K562 (cell line): Measurements from ENCODE around the gene TBP. TPM values are rescaled to one million over a fixed set of nuclear protein-coding genes. Genes with fewer than 3 reads are reported as not detected.

Experiments used
- BRF1 ChIP-seq: IDR thresholded peaks from 3 replicates; pipeline ENCODE4 v1.6.1; 2011; ENCODE audit warnings: borderline replicate concordance, mild to moderate bottlenecking; ENCODE audit not compliant: insufficient read length; ENCODE audit errors: extremely low read depth
- CAMTA2 ChIP-seq: fragments of 250-450 bp; sonication (Bioruptor Pico); conservative IDR thresholded peaks from 2 replicates; pipeline ENCODE4 v1.5.1; 2022
- CBX2 ChIP-seq: fragments of 200-600 bp; sonication (generic); IDR thresholded peaks from one replicate; pipeline ENCODE4 v1.6.1; 2012; ENCODE audit warnings: mild to moderate bottlenecking, low read length, inconsistent platforms; ENCODE audit not compliant: insufficient read depth, poor library complexity, severe bottlenecking
- EP400 ChIP-seq: fragments of 450-650 bp; IDR thresholded peaks from 2 replicates; pipeline ENCODE4 v1.6.1; 2017; ENCODE audit warnings: antibody characterized with exemption, mild to moderate bottlenecking, moderate library complexity
- EWSR1 ChIP-seq: fragments of 450-650 bp; IDR thresholded peaks from 2 replicates; pipeline ENCODE4 v1.6.1; 2018; ENCODE audit warnings: borderline replicate concordance, mild to moderate bottlenecking, low read depth, moderate library complexity; ENCODE audit not compliant: partially characterized antibody
- GATAD2A ChIP-seq: fragments of 450-650 bp; IDR thresholded peaks from 2 replicates; pipeline ENCODE4 v1.6.1; 2017
- HDAC2 ChIP-seq: fragments of 450-650 bp; IDR thresholded peaks from 2 replicates; pipeline ENCODE4 v1.6.1; 2016; ENCODE audit warnings: mild to moderate bottlenecking
- HMGXB4 ChIP-seq: sonication (generic); formaldehyde crosslinking; IDR thresholded peaks from 2 replicates; pipeline ENCODE4 v1.8.1; 2023; ENCODE audit warnings: mild to moderate bottlenecking, missing genetic modification reagents
- ILK ChIP-seq: fragments of 450-650 bp; IDR thresholded peaks from 2 replicates; pipeline ENCODE4 v1.6.1; 2016; ENCODE audit warnings: missing genetic modification characterization, low read depth, mild to moderate bottlenecking, missing compliant biosample characterization, moderate library complexity, borderline replicate concordance
- MECOM ChIP-seq: fragments of 250-450 bp; sonication (Bioruptor Pico); IDR thresholded peaks from 2 replicates; pipeline ENCODE4 v1.8.0; 2022; ENCODE audit warnings: inconsistent platforms
- MEF2D ChIP-seq: conservative IDR thresholded peaks from 2 replicates; pipeline ENCODE4 v1.6.1; 2016; ENCODE audit warnings: low read depth, missing genetic modification characterization, missing compliant biosample characterization
- NFRKB ChIP-seq: fragments of 450-650 bp; IDR thresholded peaks from 2 replicates; pipeline ENCODE4 v1.6.1; 2016; ENCODE audit warnings: low read depth
- NR2F6 ChIP-seq: fragments of 450-650 bp; formaldehyde crosslinking; IDR thresholded peaks from 2 replicates; pipeline ENCODE4 v1.4.0; 2020; ENCODE audit warnings: mild to moderate bottlenecking
- PHB2 ChIP-seq: fragments of 450-650 bp; IDR thresholded peaks from 2 replicates; pipeline ENCODE4 v1.6.1; 2017; ENCODE audit warnings: low read depth
- POLR2A ChIP-seq: fragments of 450-650 bp; conservative IDR thresholded peaks from 2 replicates; pipeline ENCODE4 v1.6.1; 2016
- POLR3G ChIP-seq: IDR thresholded peaks from 2 replicates; pipeline ENCODE4 v1.6.1; 2011; ENCODE audit not compliant: insufficient read length, insufficient replicate concordance; ENCODE audit errors: extremely low read depth
- RCOR1 ChIP-seq, 2 experiments: IDR thresholded peaks; 2 replicates each; pipeline ENCODE4 v1.6.1; 2012; ENCODE audit warnings: low read depth in 2 of 2, low read length in 2 of 2, borderline replicate concordance in 1 of 2, improper control_type of control experiment in 1 of 2
- SMAD4 ChIP-seq: fragments of 250-450 bp; sonication (Bioruptor Pico); conservative IDR thresholded peaks from 2 replicates; pipeline ENCODE4 v1.8.0; 2021; ENCODE audit warnings: inconsistent platforms, mild to moderate bottlenecking, moderate library complexity
- SRSF9 ChIP-seq: fragments of 200-400 bp; formaldehyde crosslinking; IDR thresholded peaks from 2 replicates; pipeline ENCODE4 v1.6.1; 2017; ENCODE audit warnings: low read depth, low read length, borderline replicate concordance
- ZNF146 ChIP-seq: IDR thresholded peaks from one replicate; pipeline ENCODE4 v1.6.1; 2018; ENCODE audit warnings: missing compliant biosample characterization; ENCODE audit not compliant: unreplicated experiment
- ZNF239 ChIP-seq: fragments of 250-450 bp; sonication (Bioruptor Pico); IDR thresholded peaks from 2 replicates; pipeline ENCODE4 v1.4.0; 2020; ENCODE audit warnings: mild to moderate bottlenecking
- ZNF395 ChIP-seq: fragments of 200-800 bp; sonication (Bioruptor generic); IDR thresholded peaks from 2 replicates; pipeline ENCODE4 v1.6.1; 2017; ENCODE audit warnings: missing genetic modification characterization, missing compliant biosample characterization
- ZNF668 ChIP-seq: fragments of 250-450 bp; sonication (Bioruptor Pico); IDR thresholded peaks from 2 replicates; pipeline ENCODE4 v1.8.0; 2022; ENCODE audit warnings: mild to moderate bottlenecking, inconsistent platforms
- polyA plus RNA-seq, 8 experiments: library from polyadenylated mRNA; depleted of rRNA in 4 of 8; stranded (reverse) in 5 of 8; unstranded in 3 of 8; fragments of >200 nt; fragmentation: Nextera tagmentation in 2 of 8; fragmentation: Illumina TruSeq in 1 of 8; extraction: Ambion mirVana in 2 of 8; extraction: Trizol in 1 of 8; gene quantifications; 2 replicates each; pipeline versions ENCODE4 v1.2.1 to v1.2.3, GENCODE V29; 2011 to 2014; ENCODE audit warnings: inconsistent platforms in 1 of 8, missing spikeins in 1 of 8
- total RNA-seq, 7 experiments: library from RNA; depleted of rRNA in 6 of 7; stranded (reverse); fragments of >200 nt in 6 of 7; fragmentation: Illumina TruSeq in 2 of 7; extraction: Trizol in 2 of 7; gene quantifications; 2 replicates each; pipeline versions ENCODE4 v1.2.1 to v1.2.3, GENCODE V29; 2011 to 2021; ENCODE audit warnings: low replicate concordance in 1 of 7
- TF ChIP-seq, protein P1 (sequence below): fragments of 450-650 bp; formaldehyde crosslinking; IDR thresholded peaks from 2 replicates; pipeline ENCODE4 v1.4.0; 2020; ENCODE audit warnings: mild to moderate bottlenecking, mixed read lengths
- TF ChIP-seq, protein P2 (sequence below), 3 experiments: IDR thresholded peaks in 2 of 3; conservative IDR thresholded peaks in 1 of 3; 2 replicates each; pipeline ENCODE4 v1.5.1; 2011 to 2012; ENCODE audit warnings: low read length in 3 of 3, mild to moderate bottlenecking in 3 of 3, control low read depth in 2 of 3, improper control_type of control experiment in 1 of 3, inconsistent platforms in 1 of 3, low read depth in 1 of 3, mixed read lengths in 1 of 3, moderate library complexity in 1 of 3; ENCODE audit not compliant: insufficient read depth in 2 of 3

TBP gene
- total and polyA plus RNA-seq, 9 of the 15 experiments (the other 6 are each of a cell fraction or from before 2014, with no cell fraction given) = 28.5 to 86.1 (median 39.5) TPM

DNA sequence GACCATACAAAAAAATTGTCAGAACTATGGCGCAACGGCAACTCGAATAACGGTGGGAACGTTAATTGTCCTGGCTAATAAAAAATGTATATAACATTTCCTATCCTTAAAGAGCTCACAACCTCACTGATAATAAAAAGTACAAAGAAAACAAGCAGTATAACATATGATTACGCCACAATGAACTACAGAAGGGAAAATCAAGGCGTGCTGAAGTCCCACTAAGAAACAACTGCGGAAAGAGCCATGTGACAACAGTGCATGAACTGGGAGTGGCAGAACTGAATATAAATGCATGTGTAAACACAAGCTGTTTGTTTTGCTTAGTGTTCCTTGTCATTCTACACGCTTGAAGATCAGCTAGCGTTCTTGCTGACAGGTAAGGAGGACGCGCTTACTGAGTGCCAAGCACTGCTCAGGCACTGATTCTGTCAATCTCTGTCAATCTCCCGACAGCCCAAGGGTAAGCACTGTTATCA is 596 bp upstream of the TBP start (continued):
- no peak for TF ChIP-seq CBX2
- TF ChIP-seq GATAD2A = no peak
- TF ChIP-seq, protein P1, sequence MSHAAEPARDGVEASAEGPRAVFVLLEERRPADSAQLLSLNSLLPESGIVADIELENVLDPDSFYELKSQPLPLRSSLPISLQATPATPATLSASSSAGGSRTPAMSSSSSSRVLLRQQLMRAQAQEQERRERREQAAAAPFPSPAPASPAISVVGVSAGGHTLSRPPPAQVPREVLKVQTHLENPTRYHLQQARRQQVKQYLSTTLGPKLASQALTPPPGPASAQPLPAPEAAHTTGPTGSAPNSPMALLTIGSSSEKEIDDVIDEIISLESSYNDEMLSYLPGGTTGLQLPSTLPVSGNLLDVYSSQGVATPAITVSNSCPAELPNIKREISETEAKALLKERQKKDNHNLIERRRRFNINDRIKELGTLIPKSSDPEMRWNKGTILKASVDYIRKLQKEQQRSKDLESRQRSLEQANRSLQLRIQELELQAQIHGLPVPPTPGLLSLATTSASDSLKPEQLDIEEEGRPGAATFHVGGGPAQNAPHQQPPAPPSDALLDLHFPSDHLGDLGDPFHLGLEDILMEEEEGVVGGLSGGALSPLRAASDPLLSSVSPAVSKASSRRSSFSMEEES (CRISPR knock-in tag) = no peak
- no peak for TF ChIP-seq POLR3G
- no peak for TF ChIP-seq ZNF239 (CRISPR knock-in tag)
- TF ChIP-seq ZNF146 (CRISPR knock-in tag) = no peak
- TF ChIP-seq BRF1 = no peak
- no peak for TF ChIP-seq ILK (tag)
- peak; percentile 98 for TF ChIP-seq HDAC2
- no peak for TF ChIP-seq ZNF668 (CRISPR knock-in tag)
- TF ChIP-seq MEF2D (tag) = 0 out of 2 replicates have a peak, but pooled peaks have one; percentile 20
- no peak for TF ChIP-seq HMGXB4 (CRISPR knock-in tag)
- TF ChIP-seq, protein P2, sequence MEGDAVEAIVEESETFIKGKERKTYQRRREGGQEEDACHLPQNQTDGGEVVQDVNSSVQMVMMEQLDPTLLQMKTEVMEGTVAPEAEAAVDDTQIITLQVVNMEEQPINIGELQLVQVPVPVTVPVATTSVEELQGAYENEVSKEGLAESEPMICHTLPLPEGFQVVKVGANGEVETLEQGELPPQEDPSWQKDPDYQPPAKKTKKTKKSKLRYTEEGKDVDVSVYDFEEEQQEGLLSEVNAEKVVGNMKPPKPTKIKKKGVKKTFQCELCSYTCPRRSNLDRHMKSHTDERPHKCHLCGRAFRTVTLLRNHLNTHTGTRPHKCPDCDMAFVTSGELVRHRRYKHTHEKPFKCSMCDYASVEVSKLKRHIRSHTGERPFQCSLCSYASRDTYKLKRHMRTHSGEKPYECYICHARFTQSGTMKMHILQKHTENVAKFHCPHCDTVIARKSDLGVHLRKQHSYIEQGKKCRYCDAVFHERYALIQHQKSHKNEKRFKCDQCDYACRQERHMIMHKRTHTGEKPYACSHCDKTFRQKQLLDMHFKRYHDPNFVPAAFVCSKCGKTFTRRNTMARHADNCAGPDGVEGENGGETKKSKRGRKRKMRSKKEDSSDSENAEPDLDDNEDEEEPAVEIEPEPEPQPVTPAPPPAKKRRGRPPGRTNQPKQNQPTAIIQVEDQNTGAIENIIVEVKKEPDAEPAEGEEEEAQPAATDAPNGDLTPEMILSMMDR (IDR thresholded peaks at IDR 0.05 in 2 of 3, conservative IDR thresholded peaks at IDR 0.05 in 1 of 3; ENCODE audit: insufficient read depth in 2 of 3, low read depth in 1 of 3, low read length in 3 of 3) = no peak
- no peak for TF ChIP-seq CAMTA2
- TF ChIP-seq MECOM (CRISPR knock-in tag) = no peak
- 0 out of 2 replicates have a peak, but pooled peaks have one; percentile 3 for TF ChIP-seq ZNF395
- no peak for TF ChIP-seq SMAD4 (CRISPR knock-in tag)
- no peak for TF ChIP-seq NR2F6 (CRISPR knock-in tag)
- TF ChIP-seq POLR2A = no peak
- no peak for TF ChIP-seq NFRKB
- TF ChIP-seq EWSR1 = no peak
- TF ChIP-seq SRSF9 = no peak
- TF ChIP-seq RCOR1 (IDR thresholded peaks at IDR 0.05; ENCODE audit: borderline replicate concordance in 1 of 2, low read depth in 2 of 2, low read length in 2 of 2) = peak; percentile 90 to 94
- no peak for TF ChIP-seq EP400
- TF ChIP-seq PHB2 = no peak
